Measurements from ENCODE around the gene NASP.
A peak's percentile ranks its signal among the peaks of the same experiment; 100 is the strongest.

NASP gene

DNA sequence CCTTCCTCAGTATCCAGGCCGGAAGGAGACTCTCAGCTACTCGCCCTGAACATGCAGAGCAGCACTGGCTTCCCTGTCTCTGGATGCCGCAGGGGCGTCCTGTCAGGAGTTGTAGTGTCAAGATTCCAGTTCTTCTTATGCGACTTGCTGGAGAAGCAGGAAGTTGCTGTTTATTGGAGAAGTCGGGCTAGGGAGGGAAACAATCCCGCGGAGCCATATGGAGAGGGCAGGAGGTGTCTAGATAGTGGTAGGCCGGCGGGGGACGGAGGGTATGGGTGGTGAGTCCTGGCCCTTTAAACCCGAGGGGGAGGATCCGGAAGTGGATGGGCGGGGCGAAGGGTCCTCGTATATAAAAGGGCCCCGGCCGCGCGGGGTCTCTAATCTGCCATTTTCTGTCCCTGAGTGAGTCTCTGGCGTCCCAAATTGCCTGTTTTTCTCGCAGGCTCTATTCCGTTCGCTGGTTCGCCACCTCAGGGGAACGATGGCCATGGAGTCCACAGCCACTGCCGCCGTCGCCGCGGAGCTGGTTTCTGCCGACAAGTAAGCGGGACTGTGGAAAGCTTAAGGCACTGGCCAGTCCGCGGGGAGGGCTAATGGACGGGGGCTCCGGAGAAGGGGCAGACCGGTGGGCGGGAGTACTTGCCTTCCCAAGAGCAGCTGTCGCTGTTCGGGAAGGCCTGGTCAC is at the start of gene NASP:
TSS of gene NASP (plus strand) at position 376 of the 685 bp plus-strand sequence. CDS start at position 482, 106 bp downstream.
- peak; percentile 95 for DNase-seq

- no peak for DNase-seq
These were observed 47.7 kb upstream of the NASP start for GRCh38 chr1:45535988-45536766.

GRCh38 chr1:45536886-45537285 is 47.0 kb upstream of the NASP start:
- no peak for DNase-seq

DNA sequence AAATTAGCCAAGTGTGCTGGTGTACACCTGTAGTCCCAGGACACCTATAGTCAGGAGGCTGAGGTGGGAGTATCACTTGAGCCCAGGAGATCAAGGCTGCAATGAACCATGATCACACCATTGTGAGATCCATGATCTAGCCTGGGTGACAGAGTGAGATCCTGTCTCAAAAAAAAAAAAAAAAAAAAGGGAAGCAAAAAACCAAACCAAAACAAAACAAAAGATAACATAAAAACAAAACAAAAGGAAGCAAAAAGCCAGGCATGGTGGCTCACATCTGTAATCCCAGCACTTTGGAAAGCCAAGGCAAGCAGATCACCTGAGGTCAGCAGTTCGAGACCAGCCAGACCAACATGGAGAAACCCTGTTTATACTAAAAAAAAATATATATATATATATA is 42.6 kb upstream of the NASP start:
- no peak for DNase-seq

GRCh38 chr1:45542591-45542990 is 41.2 kb upstream of the NASP start:
- DNase-seq = no peak

GRCh38 chr1:45543581-45544417 is 40.0 kb upstream of the NASP start:
- DNase-seq = peak; percentile 58

DNA sequence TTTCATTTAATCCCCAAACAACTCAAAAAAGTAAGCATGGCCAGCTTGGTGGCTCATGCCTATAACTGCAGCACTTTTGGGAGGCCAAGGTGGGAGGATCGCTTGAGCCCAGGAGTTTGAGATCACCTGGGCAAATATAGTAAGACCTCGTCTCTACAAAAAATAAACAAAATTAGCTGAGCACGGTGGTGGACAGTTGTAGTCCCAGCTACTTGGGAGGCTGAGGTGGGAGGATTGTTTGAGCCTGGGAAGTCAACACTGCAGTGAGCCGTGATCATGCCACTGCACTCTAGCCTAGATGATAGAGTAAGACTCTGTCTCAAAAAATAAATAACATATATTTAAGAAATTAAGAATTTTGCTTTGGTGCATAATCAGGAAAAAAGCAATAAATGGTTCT is 39.3 kb upstream of the NASP start:
- no peak for DNase-seq

GRCh38 chr1:45545019-45545493 is 38.8 kb upstream of the NASP start:
- DNase-seq = peak; percentile 33

- DNase-seq = no peak
These were observed 38.1 kb upstream of the NASP start for GRCh38 chr1:45545553-45546310.

- DNase-seq = peak; percentile 91
These were observed 33.2 kb upstream of the NASP start, which contains the start of gene AKR1A1 for GRCh38 chr1:45550401-45551351. TSS of gene AKR1A1 (plus strand) at chr1:45550826. CDS start at chr1:45561795, 10,969 bp downstream.

DNA sequence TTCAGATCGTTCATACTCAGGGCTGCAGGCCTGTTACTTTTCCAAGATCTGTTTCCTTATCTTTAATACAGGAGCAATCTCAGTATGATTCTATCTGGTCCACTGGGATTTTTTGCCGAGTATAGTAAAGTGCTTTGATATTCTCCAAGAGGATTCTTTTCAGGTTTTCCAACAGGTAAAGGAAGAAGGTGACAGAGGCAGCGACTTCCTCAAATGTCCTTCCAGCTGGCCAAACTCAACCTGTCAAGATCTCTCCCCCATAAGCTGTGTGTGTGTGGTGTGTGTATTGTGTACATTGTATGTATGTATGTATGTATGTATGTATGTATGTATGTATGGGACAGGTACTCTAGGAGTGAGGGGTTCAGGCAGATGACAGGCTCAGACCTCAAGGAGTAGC is 32.2 kb upstream of the NASP start:
- DNase-seq = no peak

DNA sequence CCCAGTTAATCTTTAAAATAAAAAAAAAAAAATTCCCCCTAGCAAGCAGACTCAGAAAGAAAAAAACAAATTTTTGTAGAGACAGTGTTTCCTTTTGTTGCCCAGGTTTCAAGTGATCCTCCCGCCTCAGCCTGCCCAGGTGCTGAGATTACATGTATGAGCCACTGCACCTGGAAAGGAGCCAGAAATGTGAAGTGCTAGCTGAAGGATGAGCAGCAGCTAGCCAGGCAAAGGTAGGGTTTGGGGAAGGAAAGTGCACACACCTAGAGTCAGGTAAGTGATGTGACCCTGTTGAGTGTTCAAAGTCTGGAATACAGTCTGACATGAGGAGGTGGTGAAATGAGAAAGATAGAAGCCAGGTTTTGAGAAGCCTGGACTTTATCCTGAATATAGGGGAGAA is 31.5 kb upstream of the NASP start:
- no peak for DNase-seq

GRCh38 chr1:45554198-45554597 is 29.6 kb upstream of the NASP start:
- no peak for DNase-seq

GRCh38 chr1:45557422-45557944 is 26.4 kb upstream of the NASP start:
- DNase-seq = no peak

- no peak for DNase-seq
These were observed 20.0 kb upstream of the NASP start for GRCh38 chr1:45563843-45564242.

DNA sequence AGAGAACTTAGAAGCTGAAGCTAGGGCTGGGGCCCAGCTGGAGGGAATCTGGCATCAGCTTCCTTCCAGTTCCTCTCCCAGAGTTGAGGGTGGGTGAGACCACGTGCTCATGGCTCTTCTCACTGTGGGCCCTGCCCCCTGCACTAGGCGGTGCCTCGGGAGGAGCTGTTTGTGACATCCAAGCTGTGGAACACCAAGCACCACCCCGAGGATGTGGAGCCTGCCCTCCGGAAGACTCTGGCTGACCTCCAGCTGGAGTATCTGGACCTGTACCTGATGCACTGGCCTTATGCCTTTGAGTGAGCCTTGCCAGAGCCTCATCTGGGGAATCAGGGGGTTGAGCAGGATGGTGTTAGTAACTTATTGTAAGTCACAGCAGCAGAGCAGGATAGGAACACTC is 17.1 kb upstream of the NASP start:
- no peak for DNase-seq

- no peak for DNase-seq
These were observed 15.9 kb upstream of the NASP start for GRCh38 chr1:45567911-45568310.

GRCh38 chr1:45568421-45568820 is 15.4 kb upstream of the NASP start:
- no peak for DNase-seq

- no peak for DNase-seq
These were observed 14.3 kb upstream of the NASP start for GRCh38 chr1:45569571-45569961.

- DNase-seq = peak; percentile 67
These were observed 13.8 kb upstream of the NASP start for GRCh38 chr1:45569962-45570581.

GRCh38 chr1:45570631-45571030 is 13.2 kb upstream of the NASP start:
- DNase-seq = no peak

All from activated CD4-positive, CD25-positive, alpha-beta regulatory T cell treated with anti-CD3 and anti-CD28 coated beads, Interleukin-2, amount 50 U/mL, for 72 hours (primary cell).